HG02884 (cell line): Measurements from ENCODE around the gene CPSF4.

Experiments used
- ATAC-seq: cut with Tn5 transposase; IDR thresholded peaks from one replicate; pipeline ENCODE4 v1.9.1; 2021; ENCODE audit warnings: mild to moderate bottlenecking, moderate library complexity; ENCODE audit not compliant: unreplicated experiment

Gene CPSF4

DNA sequence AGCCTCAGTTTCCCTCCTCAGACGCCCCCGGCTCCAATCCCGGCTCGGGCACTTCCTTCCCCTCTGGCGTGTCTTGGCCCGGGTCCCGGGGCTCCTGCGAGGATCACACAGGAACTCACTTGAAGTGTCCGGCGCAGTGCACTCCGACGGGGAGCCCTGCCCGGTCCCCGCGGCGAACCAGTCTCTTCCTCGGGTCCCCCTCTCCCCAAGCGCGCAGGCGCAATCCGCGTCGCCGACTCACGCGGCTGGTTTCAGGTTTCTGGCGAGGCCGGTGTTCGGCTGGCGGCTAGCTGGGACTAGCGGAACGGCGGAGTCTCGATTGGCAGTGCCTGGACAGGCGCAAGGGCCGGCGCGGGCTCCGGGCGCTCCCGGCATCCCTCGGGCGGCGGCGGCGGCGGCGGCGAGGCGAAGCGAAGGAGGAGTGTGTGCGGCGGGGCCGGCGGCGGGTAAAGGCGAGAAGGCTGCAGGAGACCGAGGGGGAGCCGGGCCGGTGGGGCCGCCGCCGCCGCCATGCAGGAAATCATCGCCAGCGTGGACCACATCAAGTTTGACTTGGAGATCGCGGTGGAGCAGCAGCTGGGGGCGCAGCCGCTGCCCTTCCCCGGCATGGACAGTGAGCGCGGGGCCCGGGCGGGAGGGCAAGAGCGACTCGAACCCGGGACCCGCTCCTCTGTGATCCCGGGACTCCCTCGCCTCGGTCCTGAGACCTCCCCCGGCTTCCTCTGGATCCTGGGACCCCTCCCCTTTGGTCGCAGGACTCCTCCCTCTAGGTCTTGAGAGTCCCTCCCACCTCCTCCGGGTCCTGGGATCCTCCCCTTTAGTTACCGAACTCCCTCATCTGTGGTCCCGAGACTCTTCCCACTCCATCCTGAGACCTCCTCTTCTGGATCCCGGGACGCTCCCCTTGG is at the start of gene CPSF4, which contains the start of gene PTCD1:
CPSF4 (plus strand) TSS at position 371 of the 908 bp plus-strand sequence; CDS start at position 511, 140 bp downstream.
PTCD1 (minus strand) TSS at position 226 of the 908 bp plus-strand sequence. CDS start 3,556 bp downstream, outside the sequence.
- ATAC-seq: peak; percentile 82

DNA sequence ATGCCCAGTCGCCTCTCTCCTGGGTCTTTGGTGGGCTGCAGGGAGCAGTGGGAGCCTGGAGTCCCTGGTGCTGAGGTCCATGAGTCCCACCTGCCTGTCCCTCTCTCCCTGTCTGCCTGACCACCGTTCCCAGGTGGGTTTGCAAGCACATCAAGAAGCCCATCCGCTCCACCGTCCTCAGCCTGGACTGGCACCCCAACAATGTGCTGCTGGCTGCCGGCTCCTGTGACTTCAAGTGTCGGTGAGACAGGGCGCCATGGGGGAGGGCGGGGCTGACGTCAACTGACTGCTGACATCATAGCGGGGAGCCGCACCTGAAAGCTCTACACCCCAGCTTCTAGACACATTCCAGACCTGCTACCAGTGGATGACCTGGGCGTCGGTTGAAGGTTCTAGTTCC is 49.0 kb upstream of the CPSF4 start:
- ATAC-seq: no peak

DNA sequence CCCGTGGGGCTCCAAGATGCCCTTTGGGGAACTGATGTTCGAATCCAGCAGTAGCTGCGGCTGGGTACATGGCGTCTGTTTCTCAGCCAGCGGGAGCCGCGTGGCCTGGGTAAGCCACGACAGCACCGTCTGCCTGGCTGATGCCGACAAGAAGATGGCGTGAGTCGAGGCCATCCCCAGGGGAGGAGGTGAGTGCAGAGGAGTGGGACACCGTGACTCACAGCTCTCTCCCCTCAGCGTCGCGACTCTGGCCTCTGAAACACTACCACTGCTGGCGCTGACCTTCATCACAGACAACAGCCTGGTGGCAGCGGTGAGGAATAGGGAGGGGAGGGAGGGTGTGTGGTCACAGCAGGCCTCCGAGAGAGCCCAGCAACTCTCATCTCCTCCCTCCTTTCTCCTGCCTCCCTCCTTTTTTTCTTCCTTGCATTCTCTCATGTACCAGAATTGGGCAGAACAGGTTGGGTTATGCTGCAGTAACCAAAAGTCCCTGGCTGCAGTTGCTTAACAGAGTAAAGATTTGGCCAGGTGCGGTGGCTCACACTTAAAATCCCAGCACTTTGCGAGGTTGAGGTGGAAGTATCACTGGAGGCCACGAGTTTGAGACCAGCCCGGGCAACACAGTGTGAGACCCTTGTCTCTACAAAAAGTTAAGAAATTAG is 47.7 kb upstream of the CPSF4 start:
- ATAC-seq: no peak

DNA sequence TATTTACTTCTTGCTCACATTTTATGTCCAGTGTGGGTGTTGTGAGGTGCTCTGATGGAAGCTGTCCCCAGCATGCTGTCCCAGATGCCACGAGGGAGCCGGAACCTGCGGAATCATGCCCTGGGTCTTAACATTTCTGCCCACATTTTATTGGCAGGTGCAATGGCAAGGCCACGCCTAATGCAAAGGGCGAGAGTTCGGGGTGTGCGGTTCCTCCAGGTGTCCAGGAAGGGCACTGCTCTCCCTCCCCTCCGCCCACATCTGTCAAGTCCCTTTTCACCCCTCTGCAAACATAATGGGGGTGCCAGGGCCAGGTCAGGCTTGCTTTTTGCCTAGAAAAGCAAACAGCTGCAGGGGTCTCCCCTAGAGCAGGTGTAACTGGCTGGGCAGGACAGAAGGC is 46.7 kb upstream of the CPSF4 start:
- no peak for ATAC-seq

DNA sequence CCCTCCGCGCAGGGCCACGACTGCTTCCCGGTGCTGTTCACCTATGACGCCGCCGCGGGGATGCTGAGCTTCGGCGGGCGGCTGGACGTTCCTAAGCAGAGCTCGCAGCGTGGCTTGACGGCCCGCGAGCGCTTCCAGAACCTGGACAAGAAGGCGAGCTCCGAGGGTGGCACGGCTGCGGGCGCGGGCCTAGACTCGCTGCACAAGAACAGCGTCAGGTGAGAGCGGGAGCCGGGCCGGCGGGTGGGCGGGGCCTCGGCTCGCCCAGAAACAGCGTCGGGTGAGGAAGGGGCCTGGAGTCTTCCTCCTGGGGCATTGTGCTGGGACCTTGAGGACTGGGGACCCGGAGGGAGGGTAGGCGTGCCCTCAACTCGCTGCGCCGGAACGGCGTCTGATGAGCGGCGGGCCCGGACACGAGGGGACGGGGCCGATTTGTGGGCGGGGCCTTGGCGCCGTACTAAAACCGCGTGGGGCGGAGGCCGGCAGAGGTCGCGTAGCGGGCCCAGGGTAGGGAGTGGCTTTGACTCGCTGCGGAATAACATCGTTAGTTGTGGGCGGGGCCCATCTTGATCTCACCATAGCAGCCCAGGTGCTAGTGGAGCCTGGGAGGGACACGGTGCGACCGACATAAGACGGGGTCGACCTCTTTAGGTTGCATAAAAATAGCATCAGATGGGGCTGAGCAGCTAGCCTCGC is 45.9 kb upstream of the CPSF4 start:
- no peak for ATAC-seq

DNA sequence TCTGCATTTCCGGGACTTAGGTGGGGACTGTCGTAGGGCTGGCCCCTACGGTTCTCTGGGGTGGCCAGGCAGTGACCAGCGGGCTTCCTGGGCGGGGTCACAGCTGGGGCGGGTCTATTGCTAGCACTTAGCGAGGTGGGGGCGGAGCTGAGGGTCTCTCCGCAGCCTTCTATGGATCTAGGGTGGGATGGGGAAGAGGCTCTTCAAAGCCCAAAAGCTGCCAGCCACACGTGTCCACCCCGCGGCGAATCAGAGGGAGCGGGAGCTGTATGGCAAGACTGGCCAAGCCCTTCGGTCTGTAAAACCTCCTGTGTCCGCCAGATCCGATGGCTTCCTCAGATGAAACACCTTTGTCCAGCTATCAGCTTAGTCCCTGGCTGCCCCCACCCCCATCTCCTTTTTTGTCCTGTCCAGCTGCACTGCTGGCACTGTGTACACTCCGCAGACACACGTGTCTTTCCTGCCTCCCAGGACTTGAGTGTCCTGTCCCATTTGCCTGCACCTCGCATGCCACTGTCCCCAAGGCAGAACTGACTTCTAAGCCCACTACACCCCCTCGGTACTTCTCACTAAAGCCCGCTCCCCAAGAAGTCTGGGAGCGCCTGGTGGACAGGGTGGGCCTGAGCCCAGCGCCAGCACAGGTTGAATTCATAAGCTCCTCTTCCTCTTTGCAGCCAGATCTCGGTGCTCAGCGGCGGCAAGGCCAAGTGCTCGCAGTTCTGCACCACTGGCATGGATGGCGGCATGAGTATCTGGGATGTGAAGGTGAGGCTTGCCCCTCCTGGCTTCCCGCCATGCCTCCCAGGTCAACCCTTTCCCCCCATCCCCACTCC is 45.2 kb upstream of the CPSF4 start:
- ATAC-seq: no peak

DNA sequence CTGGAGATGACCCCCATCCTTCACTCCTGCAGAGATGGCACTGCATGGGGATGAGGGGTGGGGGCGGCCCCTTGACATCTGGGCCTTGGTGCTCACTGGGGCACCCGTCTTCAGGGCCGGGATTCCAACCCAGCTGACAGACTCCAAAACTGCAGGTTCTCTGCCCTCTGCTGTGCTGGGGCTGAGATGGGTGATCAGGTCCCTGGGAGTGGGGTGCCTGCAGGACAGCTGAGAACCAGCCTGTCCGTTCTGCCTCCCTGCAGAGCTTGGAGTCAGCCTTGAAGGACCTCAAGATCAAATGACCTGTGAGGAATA is 44.6 kb upstream of the CPSF4 start:
- no peak for ATAC-seq

DNA sequence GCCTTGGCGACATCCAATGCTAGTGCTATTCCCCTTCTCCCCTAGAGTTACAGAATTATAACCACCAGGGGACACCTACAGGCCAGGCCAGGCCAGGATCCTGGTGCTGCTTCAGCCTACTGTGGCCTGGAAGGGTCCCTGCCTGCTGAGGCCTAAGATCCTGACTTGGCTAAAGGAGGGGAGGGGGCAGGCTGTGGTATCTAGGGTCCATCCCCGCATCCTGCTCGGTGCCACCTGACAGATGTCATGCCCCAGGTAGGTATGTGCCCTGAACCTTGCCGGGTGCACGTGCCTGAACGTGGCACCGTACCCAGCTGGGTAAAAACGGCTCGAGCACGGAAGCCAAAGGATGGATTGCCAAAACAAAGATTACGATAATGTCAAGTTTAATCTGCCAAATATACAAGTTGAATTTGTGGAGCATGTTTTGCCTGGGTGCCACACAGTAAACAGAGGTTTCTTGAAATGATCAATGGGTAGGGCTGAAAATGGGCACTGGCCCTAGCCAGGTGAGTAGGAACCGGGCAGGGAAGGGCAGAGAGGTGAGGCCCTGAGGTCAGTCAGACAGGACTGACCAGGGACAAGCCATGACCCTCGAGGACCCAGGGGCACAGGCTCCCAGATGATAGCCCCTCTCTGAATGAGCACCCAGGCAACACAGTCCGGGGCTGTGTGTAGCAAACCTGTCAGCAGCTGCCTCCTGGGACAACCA is 43.0 kb upstream of the CPSF4 start:
- no peak for ATAC-seq

DNA sequence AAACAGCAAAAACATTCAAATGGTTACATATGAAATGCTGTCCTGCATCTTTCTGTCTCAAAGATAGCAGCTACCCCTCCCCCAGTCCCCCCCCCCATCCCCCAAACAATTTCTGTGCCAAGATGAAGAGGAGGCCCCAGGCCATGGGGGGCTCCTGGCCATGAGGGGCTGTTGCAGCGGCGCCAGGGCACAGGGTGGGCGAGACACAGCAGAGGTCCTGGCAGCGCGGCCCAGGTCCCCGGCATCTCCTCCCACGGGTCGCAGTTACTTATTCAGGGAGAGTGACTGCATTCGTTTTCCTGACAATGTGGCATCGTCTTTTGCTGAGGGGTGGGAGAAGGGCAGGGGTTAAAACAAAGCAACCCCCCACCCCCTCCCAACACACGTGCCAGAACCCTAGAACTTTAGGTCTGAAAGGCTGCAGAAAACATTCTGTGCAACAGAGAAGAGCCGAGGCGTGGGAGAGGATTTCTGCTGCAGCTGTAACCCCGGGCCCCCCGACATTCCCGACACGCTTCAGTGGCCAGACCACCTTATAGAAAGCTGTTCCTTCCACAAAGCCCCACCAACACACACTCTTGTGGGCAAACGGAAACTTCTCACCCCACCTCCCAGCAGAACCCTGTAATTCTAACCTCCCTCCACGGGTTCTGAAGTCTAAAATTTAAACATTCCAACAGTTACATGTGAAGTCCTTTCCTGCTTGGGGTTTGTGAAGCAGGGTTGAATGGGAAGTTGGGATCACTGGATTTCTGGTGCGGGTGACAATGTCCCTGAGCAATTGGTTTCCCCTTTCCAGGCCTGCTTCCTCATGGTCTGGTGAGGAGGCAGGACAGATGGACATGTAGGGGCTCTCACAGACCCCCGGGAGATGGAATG is 42.1 kb upstream of the CPSF4 start:
- no peak for ATAC-seq

DNA sequence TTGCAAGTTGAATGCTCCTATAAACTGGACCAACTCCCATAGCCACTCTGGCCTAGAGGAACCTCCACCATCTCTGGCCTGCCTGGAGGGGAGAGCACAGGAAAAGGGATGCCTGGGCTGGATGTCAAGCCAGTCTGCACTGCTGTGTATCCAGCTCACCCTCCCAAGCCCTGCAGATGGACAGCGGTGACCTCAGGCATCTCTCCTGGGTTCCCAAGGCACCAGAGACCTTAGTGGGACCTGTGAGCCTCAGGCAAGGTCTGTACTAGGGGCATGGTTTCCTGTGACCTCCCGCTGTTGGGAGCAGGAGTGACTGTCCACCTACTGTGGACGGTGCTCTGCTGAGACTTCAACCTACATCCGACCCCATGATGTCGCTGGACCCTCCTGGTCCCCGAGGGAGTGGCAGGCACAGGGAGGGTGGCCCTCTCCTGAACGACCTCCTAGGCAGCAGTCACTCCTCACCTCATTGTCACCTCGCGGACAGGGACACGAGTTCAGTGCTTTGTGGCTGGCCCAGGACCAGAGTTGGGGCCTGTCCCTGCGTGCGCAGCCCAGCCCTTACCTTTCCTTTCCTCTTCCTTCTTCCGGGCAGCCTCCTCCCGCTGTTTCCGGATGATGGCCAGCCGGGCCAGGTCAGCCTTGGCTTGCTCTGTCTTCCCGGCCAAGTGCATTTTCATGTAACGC is 41.3 kb upstream of the CPSF4 start:
- no peak for ATAC-seq

DNA sequence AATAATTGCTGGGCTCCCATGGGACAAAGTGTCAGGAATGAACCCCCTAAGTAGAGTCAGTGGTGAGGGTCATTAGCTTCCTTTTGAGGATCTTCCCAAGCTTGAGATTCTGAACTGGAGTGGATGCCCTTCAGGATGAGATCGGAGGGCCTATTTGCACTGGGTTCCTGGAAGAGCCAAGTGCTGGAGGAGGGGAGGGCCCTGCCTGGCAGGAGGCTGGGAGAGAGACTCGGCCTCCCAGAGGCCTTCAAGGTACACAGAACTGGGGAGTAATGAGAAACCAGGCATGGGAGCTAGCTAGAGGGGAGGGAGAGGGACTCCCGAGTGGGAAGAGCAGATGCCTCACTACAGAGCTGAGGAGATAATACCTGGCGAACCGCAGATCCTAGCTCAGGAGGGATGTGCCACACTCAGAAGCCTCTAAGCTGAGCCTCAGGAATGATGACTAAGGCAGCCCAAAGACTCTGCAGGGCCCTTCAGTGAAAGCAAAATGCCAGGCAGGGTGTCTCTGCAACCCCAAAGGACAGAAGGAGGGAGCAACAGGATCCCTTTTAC is 39.8 kb upstream of the CPSF4 start:
- ATAC-seq: no peak

DNA sequence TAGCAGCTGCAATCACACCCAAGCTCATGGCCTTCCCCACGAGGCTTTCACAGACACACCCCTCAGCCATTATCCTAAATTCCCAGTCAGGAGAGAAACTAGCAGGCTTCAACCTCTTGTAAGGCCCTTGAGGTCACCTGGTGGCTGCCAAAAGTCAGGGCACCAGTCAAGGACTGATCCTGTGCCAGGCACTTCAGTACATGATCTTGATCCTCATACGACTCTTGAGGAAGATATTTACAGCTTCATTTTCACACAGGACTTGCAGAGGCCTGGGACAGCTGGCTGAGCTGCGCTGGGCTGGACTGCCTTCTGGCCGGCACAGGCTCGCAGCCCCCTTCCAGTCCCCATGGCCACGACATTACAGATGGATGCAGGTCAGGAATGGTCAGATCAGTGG is 39.1 kb upstream of the CPSF4 start:
- ATAC-seq: no peak

DNA sequence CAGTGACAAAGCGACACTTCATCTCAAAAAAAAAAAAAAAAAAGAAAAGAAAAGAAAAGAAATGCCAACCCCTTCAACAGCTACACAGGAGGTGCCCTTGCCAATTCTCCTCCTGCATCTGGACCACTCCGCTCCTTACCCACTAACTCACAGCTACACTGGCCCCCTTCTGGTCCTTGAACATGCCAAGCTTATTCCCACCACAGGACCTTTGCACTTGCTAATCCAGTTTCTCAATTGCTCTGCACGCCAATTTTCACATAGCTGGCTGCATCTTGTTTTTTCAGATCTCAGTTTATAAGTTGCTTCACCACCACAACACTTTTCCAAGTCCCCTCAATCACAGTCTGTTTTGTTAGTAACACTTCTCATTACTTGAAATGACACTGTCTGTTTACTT is 35.9 kb upstream of the CPSF4 start:
- no peak for ATAC-seq

DNA sequence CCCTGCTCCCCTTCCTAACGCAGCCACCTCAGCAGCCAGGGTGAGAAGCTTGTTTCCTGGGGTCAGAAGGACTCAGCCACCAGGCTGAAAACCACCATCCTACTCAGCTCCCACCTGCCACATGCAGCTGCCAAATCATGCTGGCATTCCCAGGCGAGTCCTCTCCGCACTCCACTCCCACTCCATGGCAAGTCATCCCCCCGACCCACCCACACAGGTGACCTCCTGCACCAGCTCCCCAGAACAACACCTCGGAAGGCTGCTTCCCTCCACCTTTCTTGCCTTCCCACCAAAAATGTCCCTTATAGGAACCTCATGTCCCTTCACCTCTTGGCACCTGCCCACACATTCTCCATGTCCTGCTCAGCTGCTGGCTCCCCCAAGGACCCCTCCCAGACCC is 35.0 kb upstream of the CPSF4 start:
- no peak for ATAC-seq

DNA sequence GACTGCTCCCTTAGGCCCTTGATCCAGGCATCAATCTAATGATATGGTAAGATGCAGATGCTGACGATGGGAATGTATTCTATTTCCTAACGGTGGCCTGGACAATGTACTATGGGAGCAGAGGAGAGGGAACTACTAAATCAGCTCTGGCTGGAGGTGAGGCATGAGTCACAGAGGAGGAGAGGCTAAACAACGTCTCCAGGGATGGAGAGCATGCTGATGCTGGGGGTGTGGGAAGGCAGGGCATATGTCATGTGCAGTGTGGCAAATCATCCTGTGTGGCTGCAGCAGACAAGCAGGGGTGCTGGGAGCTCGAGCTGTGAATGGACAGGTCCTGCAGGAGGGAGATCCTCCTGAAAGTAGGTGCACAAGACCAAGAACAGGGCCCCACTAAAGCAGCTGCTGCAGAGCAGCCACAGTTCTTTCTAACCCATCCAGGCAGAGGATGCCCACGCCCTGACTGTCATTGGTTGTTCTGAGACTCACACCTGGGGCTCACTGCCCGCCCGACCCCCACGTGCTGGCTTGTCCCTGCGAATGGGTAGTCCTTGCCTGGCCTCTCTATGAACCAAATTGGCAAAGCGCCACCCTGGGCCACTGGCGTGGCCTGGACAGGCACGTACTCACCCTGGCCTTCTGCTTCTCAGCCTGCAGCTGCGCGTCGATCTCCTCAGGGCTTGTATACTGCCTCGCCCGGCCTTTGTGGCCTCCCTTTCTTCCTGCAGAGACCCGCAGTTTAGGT is 34.3 kb upstream of the CPSF4 start:
- ATAC-seq: no peak

DNA sequence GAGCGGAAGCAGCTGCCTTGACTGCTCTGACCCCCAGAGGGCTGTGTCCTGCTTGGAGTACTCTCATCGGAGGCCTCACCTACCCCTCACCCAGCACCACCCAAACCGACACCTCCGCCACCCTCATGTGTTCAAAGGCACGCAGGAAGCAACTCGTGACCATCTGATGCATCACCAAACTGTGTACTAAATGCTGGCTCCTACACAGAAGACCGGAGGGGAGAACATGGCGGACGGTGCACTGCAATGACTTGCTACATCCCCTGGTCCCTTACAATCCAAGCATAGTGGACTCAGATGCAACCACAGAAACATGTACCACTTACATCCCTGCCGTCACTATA is 33.8 kb upstream of the CPSF4 start:
- no peak for ATAC-seq

DNA sequence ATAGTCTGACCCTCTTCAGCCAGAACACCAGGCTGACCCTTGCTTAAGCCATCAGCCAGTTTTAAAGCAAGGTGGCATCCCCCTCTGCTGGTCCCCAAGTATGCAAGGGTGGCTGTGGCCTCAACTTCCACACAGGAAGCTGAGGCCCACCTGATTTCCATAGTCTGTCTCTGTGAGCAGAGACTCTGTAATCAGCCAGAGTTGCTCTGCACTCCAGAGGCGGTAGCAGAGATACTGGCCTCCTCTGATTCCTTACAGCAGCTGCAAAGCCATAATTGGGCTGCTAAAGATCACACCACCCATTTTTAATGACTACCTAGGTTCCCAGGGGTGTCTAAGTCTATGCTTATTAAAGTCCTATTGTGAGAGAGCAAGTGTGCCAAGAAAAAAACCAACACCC is 32.2 kb upstream of the CPSF4 start:
- ATAC-seq: no peak

DNA sequence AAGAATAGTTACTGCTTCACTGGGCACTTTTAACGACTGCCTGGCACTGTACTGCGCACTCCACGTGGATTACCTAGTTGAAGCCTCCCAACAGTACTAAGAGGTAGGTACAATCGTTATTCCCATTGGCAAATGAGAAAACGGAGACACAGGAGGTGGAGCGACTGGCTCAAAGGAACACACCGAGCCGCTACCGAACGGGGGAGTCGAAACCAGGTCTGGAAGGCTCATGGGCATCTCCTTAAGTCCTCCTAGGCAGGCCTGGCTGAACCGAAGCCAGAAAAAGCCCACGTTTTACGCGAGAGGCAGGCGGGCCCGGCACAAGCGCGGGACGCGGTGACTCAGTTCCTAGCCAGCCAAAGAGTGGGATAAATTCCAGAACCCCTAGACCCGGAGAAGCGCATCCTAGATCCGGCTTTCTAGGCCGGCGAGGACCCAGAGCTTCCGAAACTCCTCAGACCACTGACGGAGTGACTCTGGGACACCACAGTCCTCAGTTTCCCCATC is 30.8 kb upstream of the CPSF4 start:
- no peak for ATAC-seq
